ENCODE results near the gene MYO7B.

The MYO7B gene

DNA sequence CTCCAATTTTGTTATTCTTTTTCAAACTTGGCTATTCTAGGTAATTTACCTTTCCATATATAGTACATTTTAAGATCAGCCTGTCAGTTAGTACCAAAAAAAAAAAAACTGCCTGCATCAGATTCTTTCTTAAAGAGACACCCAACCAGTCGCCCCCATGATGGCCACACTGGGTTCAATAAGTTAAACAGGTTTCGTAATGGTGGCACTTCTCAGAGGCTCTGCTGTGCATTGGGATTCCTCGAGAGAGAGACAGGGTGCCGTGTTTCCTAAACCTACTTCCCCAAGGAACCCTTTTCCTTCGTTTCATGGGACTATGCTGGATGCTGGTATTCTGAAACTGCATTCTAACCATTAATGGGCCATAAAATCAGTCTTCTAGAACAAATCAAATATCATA, 37.4 kb downstream of the MYO7B start:
- in situ Hi-C loops (cut with MboI; ENCODE audit: low sequenced_read_pairs), result no loop called here

- in situ Hi-C loops (cut with MboI; ENCODE audit: low sequenced_read_pairs), result no loop called here
Observed at GRCh38 chr2:127573298-127573697, 37.8 kb downstream of the MYO7B start.

- in situ Hi-C loops (cut with MboI; ENCODE audit: low sequenced_read_pairs), result no loop called here
Observed at GRCh38 chr2:127573771-127574170, 38.3 kb downstream of the MYO7B start.

GRCh38 chr2:127574656-127575055, 39.2 kb downstream of the MYO7B start:
- in situ Hi-C loops (cut with MboI; ENCODE audit: low sequenced_read_pairs), result no loop called here

- in situ Hi-C loops (cut with MboI; ENCODE audit: low sequenced_read_pairs), result no loop called here
Observed at GRCh38 chr2:127575185-127575765, 39.8 kb downstream of the MYO7B start.

- in situ Hi-C loops (cut with MboI; ENCODE audit: low sequenced_read_pairs), result no loop called here
Observed at GRCh38 chr2:127575941-127576432, 40.5 kb downstream of the MYO7B start.

GRCh38 chr2:127576433-127577207, 41.1 kb downstream of the MYO7B start:
- in situ Hi-C loops (cut with MboI; ENCODE audit: low sequenced_read_pairs), result no loop called here

- in situ Hi-C loops (cut with MboI; ENCODE audit: low sequenced_read_pairs), result no loop called here
Observed at GRCh38 chr2:127577208-127577475, 41.7 kb downstream of the MYO7B start.

- in situ Hi-C loops (cut with MboI; ENCODE audit: low sequenced_read_pairs), result no loop called here
Observed at GRCh38 chr2:127577503-127577902, 42.0 kb downstream of the MYO7B start.

DNA sequence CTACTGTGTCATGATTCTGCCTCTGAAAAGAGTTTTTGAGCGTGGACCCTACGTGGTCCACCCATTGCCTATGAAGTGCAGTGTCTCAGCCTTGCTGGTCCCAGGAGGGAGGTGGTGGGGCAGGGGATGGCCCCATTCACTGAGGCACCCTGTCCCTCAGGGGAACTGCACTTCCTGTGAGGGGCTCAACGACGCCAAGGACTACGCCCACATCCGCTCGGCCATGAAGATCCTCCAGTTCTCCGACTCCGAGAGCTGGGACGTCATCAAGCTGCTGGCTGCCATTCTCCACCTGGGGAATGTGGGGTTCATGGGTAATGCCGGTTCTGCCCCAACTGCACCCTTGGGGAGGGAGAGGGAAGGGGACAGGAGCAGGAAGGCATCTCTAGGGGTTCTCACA, 42.5 kb downstream of the MYO7B start:
- in situ Hi-C loops (cut with MboI; ENCODE audit: low sequenced_read_pairs), result no loop called here

DNA sequence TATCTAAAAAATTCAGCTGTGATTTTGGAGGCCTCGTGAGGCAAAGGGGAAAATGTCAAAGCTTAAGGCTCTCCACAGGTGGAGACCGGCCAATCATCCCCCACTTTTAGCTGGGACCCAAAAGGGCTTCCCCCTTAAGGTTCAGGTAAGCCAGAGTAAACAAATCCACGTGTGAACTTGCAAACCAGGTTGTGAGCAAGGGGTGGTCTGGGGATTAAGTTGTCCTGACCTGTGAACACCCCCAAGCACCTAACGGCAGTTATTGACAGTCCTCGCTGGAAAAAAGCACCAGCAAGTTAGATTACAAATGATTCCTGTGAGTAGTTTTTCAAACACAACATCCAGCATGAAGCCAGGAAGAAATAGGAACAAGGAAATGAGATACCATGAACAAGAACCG, 42.9 kb downstream of the MYO7B start:
- in situ Hi-C loops (cut with MboI; ENCODE audit: low sequenced_read_pairs), result no loop called here

DNA sequence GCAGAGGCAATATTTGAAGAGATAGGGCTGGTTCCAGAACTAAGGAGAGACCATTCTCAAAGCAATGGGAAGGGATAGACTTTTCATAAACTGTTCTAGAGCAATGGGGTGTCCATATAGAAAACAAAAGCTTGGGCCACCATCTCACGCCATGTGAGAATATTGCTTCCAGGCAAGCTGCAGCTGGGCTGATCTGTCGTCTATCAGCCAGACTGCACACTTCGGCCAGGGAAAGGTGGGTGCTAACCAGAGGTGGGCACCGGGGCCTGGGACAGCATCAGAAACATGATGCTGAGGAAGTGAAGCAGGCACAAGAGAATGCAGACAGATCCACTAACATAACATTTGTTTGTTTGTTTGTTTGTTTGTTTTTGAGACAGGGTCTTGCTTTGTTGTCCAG, 43.7 kb downstream of the MYO7B start:
- in situ Hi-C loops (cut with MboI; ENCODE audit: low sequenced_read_pairs), result no loop called here

GRCh38 chr2:127580167-127581049, 44.9 kb downstream of the MYO7B start:
- in situ Hi-C loops (cut with MboI; ENCODE audit: low sequenced_read_pairs), result no loop called here

DNA sequence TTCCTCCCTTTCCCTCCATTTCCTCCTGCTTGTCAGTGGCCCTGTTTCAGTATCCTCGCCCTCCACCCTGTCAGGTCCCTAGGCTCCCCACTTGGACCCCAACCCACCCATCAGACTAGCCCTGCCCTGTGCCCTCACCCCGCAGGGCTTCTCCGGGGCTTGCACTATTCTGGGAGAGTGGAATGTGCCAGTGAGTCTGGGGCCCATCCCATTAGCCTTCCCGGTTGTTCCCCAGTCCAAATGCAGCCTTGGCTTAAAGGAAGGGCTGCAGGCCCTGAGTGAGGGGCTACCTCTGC, 45.5 kb downstream of the MYO7B start:
- in situ Hi-C loops (cut with MboI; ENCODE audit: low sequenced_read_pairs), result no loop called here

GRCh38 chr2:127581516-127582490, 46.3 kb downstream of the MYO7B start:
- in situ Hi-C loops (cut with MboI; ENCODE audit: low sequenced_read_pairs), result no loop called here

DNA sequence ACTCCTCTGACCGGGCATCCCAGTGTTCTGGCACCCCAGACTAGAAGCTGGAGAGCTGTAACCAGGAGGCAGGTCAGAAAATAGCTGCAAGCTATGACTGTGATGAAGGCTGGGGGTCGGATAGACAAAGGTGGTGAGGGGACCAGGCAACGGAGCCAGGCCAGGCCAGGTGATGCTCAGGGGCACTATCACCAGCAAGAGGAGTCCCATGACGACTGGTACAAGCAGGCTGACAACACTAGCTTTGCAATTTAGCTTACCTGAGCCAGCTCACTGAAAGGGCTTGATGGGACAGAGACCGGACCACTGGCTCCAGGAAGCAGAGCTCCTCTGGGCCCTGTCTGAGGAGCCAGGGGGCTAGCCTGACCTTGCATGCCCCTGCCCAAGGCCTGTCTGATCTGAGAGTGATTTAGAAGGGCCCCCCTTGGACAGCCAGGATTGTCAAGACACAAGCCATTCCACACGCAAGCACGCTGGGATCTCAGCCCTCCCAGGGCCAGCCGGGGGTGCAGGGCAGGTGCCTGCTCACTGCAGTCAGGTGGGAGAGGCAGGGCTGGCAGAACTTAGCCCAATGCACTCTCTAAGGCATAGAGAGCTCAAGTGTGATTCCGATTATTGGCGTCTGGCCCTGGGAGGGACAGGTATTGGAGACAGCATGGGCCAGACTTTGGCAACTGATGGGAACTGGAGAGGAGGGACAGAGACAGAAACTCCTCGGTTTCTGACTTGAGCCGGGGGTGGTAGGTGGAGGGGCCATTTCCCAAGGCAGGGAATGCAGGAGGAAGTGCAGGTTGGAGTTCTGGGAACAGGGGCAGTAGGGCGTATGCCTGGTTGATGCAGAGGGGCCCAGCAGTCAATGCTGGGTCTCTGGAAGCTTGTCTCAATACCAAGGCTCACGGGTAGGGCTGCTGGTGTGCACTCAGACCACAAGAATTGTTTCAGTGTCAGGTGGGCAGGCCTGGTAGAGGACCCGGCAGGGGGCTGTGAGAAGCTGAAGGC, 47.7 kb downstream of the MYO7B start:
- in situ Hi-C loops (cut with MboI; ENCODE audit: low sequenced_read_pairs), result no loop called here

DNA sequence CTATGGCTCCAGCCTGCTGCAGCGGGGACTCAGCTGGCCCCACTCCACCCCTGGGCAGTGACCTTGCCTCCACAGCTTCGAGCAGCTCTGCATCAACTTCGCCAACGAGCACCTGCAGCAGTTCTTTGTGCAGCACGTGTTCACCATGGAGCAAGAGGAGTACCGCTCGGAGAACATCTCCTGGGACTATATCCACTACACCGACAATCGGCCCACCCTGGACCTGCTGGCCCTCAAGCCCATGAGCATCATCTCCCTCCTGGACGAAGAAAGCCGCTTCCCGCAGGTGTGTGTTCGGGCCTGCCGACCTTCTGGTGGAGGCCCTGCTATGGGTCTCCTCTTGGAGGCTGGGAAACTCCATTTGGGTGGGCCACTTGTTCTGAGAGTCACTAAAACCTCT, 48.6 kb downstream of the MYO7B start:
- in situ Hi-C loops (cut with MboI; ENCODE audit: low sequenced_read_pairs), result no loop called here

- in situ Hi-C loops (cut with MboI; ENCODE audit: low sequenced_read_pairs), result no loop called here
Observed at GRCh38 chr2:127584516-127585033, 49.1 kb downstream of the MYO7B start.

DNA sequence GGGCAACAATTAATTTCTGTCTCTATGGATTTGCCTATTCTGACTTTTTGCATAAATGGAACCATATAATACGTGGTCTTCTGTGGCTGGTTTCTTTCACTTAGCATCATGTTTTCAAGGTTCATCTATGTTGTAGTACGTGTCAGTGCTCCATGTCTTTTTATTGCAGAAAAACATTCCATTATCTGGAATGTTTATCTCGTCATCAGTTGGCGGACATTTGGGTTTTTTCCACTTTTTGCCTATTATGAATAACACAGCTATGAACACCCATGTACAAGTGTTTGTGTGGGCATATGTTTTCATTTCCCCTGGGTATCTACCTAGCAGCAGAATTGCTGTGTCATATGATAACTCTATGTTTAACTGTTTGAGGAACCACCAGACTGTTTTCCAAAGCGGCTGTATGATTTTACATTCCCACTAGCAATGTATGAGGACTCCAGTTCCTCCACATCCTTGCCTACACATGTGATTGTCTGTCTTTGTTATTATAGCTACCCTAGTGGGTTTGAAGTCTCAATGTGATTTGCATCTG, 49.9 kb downstream of the MYO7B start:
- in situ Hi-C loops (cut with MboI; ENCODE audit: low sequenced_read_pairs), result no loop called here

All from HL-60/S4 treated with phorbol 12-myristate 13-acetate at 8.2 ng/mL for 4 days and 3 days (cell line).